ENCODE data around the gene TRAPPC3L. TPM values are rescaled to one million over a fixed set of nuclear protein-coding genes. Genes with fewer than 3 reads are reported as not detected.
A peak's percentile ranks its signal among the peaks of the same experiment; 100 is the strongest.

Gene TRAPPC3L
- total RNA-seq, 1 experiment from 2014 or later, result not detected

GRCh38 chr6:116465246-116465645, 80.2 kb downstream of the TRAPPC3L start:
- no peak overlapping the region for H3K9ac ChIP-seq (ENCODE audit: extremely low read depth, insufficient read length, low read length)
- H4K5ac ChIP-seq (ENCODE audit: insufficient read length, low read depth, low read length), result no peak overlapping the region
- H2BK12ac ChIP-seq (ENCODE audit: insufficient read length, low read depth, low read length), result no peak overlapping the region
- H3K79me1 ChIP-seq (ENCODE audit: insufficient read depth, low read depth, low read length, poor library complexity, severe bottlenecking), result no peaks in the 10 kb centered on the region
- no peak overlapping the region for H2BK20ac ChIP-seq (ENCODE audit: low read depth, low read length, poor library complexity, severe bottlenecking)
- no peak overlapping the region for H4K8ac ChIP-seq (replicated peaks; ENCODE audit: insufficient read length, low read depth, low read length)
- no peak overlapping the region for H2AK5ac ChIP-seq (ENCODE audit: insufficient read length, low read length)
- no peak overlapping the region for H3K18ac ChIP-seq (ENCODE audit: insufficient read length, low read depth, low read length)
- H3K4ac ChIP-seq (ENCODE audit: low read depth, low read length), result no peak overlapping the region
- H3K23me2 ChIP-seq (ENCODE audit: insufficient read length, low read depth, low read length, poor library complexity, severe bottlenecking), result peaks cover 6% of the 10 kb centered on the region
- DNase-seq, result no peak
- H3K23ac ChIP-seq (ENCODE audit: insufficient read length, low read depth, low read length), result no peak overlapping the region
- Mint-ChIP-seq H3K27me3 (ENCODE audit: low read depth) (peaks cover 36% of the 10 kb centered on the region), H3K27ac (peak overlapping the region in 1 of 3 experiments; percentile 60; a peak in 1 of 7 replicates), H3K4me3 (no peak overlapping the region), H3K4me1 (peaks cover 16 to 27% of the 10 kb centered on the region in 2 experiments), H3K36me3 (ENCODE audit: insufficient read depth in 1 of 3, low read depth in 3 of 3) (no peaks in the 10 kb centered on the region), H3K9me3 (no peaks in the 10 kb centered on the region)
- H2AFZ ChIP-seq (ENCODE audit: low read length), result no peak overlapping the region
- H3K27me3 ChIP-seq (ENCODE audit: insufficient read depth, low read length), result peaks cover 7% of the 10 kb centered on the region; the same call in 1 of the 2 replicates
- H3K56ac ChIP-seq (ENCODE audit: insufficient read length, low read depth, low read length), result no peak overlapping the region
- H3T11ph ChIP-seq (ENCODE audit: low read length), result no peak overlapping the region
- no peaks in the 10 kb centered on the region for H3K79me2 ChIP-seq (ENCODE audit: insufficient read depth, low read length)
- H2BK120ac ChIP-seq (ENCODE audit: low read depth, low read length, poor library complexity, severe bottlenecking), result no peak overlapping the region
- peaks cover 2% of the 10 kb centered on the region; the same call in 1 of the 2 replicates for H3K4me1 ChIP-seq (ENCODE audit: insufficient read depth, low read length)
- no peaks in the 10 kb centered on the region for H4K20me1 ChIP-seq (ENCODE audit: control insufficient read depth, insufficient read depth, insufficient read length)
- WGBS (ENCODE audit: extremely low coverage, insufficient read length, low lambda C conversion rate), result no CpG with 5 or more reads among the region's 5 CpGs
- TF ChIP-seq CTCF (conservative IDR thresholded peaks at IDR 0.05), result no peak
- H4K91ac ChIP-seq (ENCODE audit: insufficient read length, low read depth, low read length), result no peak overlapping the region
- H3K9me3 ChIP-seq (ENCODE audit: control insufficient read depth, low read depth, low read length), result no peaks in the 10 kb centered on the region
- H3K27ac ChIP-seq (ENCODE audit: insufficient read length, low read depth, low read length), result no peak overlapping the region
- H2BK15ac ChIP-seq (ENCODE audit: low read depth, low read length), result no peak overlapping the region
- no peak overlapping the region for H2BK5ac ChIP-seq (ENCODE audit: insufficient read length, low read length)
- no peak overlapping the region for H3K4me2 ChIP-seq (ENCODE audit: insufficient read depth, insufficient read length, low read length)
- no peak overlapping the region for H3K14ac ChIP-seq (ENCODE audit: insufficient read depth, low read length)

All from H9 (cell line).